Panc1 (cell line): Measurements from ENCODE around the gene SGCE. TPM values are rescaled to one million over a fixed set of nuclear protein-coding genes. Genes with fewer than 3 reads are reported as not detected.

Experiments used
- ATAC-seq: fragments of 200-7000 bp; cut with Tn5 transposase; 2 replicates; pipeline ENCODE4 v1.9.1; 2020; ENCODE audit warnings: mild to moderate bottlenecking, moderate library complexity
- BruUV-seq: library from RNA; stranded (reverse); fragments of 400-500 nt; replicated peaks from 2 replicates; lab custom pipeline; 2021; lab: Mats Ljungman, UMichigan
- CTCF ChIA-PET: fragments of 300-600 bp; sonication (Branson Sonifier 250); formaldehyde crosslinking; loops from one replicate; lab custom pipeline; 2022; ENCODE audit warnings: antibody characterized with exemption; lab: Charles Lee
- POLR2A ChIA-PET: fragments of 300-600 bp; sonication (Branson Sonifier 250); formaldehyde crosslinking; loops from one replicate; lab custom pipeline; 2022; ENCODE audit warnings: antibody characterized with exemption; lab: Charles Lee
- DNase-seq: peaks from one replicate; pipeline ENCODE4 v3.0.0-alpha.2; 2010; ENCODE audit warnings: low read depth, low spot score
- H3K27ac ChIP-seq: 2 replicates; pipeline ENCODE4 v1.5.1; 2011; ENCODE audit warnings: mild to moderate bottlenecking, low read length, inconsistent platforms
- H3K27me3 ChIP-seq: fragments of 200-500 bp; sonication (Bioruptor generic); 2 replicates; pipeline ENCODE4 v1.6.0; 2014; ENCODE audit warnings: low read length, inconsistent platforms; ENCODE audit not compliant: control insufficient read depth, insufficient read depth
- H3K36me3 ChIP-seq: fragments of 200-500 bp; sonication (Bioruptor generic); 2 replicates; pipeline ENCODE4 v1.5.1; 2014; ENCODE audit warnings: inconsistent platforms, mild to moderate bottlenecking, low read length, moderate library complexity; ENCODE audit not compliant: control insufficient read depth, insufficient read depth
- H3K4me1 ChIP-seq: 2 replicates; pipeline ENCODE4 v1.5.1; 2011; ENCODE audit warnings: inconsistent platforms, mild to moderate bottlenecking, low read length, moderate library complexity; ENCODE audit not compliant: control insufficient read depth, insufficient read depth
- H3K4me3 ChIP-seq, 2 experiments: 2 replicates each; pipeline ENCODE4 v1.5.1; 2011 to 2012; ENCODE audit warnings: low read depth in 2 of 2, low read length in 2 of 2, mild to moderate bottlenecking in 2 of 2, inconsistent platforms in 1 of 2, moderate library complexity in 1 of 2
- H3K9me3 ChIP-seq: fragments of 200-500 bp; sonication (Bioruptor generic); 2 replicates; pipeline ENCODE4 v1.5.1; 2014; ENCODE audit warnings: low read depth, mild to moderate bottlenecking, inconsistent platforms, low read length, moderate library complexity; ENCODE audit not compliant: control insufficient read depth, insufficient read depth
- POLR2AphosphoS5 ChIP-seq: IDR thresholded peaks from 2 replicates; pipeline ENCODE4 v1.6.1; 2012; ENCODE audit warnings: mild to moderate bottlenecking, low read depth, low read length, moderate library complexity
- SIN3A ChIP-seq: IDR thresholded peaks from 2 replicates; pipeline ENCODE4 v1.6.1; 2012; ENCODE audit warnings: low read depth, mild to moderate bottlenecking, low read length, moderate library complexity, borderline replicate concordance; ENCODE audit not compliant: insufficient read depth
- TCF7L2 ChIP-seq: IDR thresholded peaks from 2 replicates; pipeline ENCODE4 v1.6.1; 2011; ENCODE audit warnings: mild to moderate bottlenecking, low read depth, low read length, inconsistent platforms
- in situ Hi-C: cut with HindIII; loops from 2 replicates; pipeline ENCODE4 v1.10.0; 2016; ENCODE audit warnings: low sequenced_read_pairs, low pct_unique_long_range_greater_than_20kb
- intact Hi-C: fragments of 100-400 bp; cut with micrococcal nuclease; formaldehyde crosslinking; loops from one replicate; pipeline ENCODE4 v1.10.0; 2022; ENCODE audit not compliant: unreplicated experiment
- total RNA-seq: library from RNA; stranded (reverse); gene quantifications from one replicate; pipeline ENCODE4 v1.2.1, GENCODE V29; 2021; ENCODE audit not compliant: unreplicated experiment
- TF ChIP-seq, protein P1 (sequence below): fragments of 450-650 bp; IDR thresholded peaks from 2 replicates; pipeline ENCODE4 v1.5.1; 2017; ENCODE audit warnings: mild to moderate bottlenecking
- TF ChIP-seq, protein P2 (sequence below), 2 experiments: IDR thresholded peaks; 2 replicates each; pipeline ENCODE4 v1.6.1; 2011 to 2012; ENCODE audit warnings: low read depth in 2 of 2, control low read depth in 1 of 2, low read length in 1 of 2, mild to moderate bottlenecking in 1 of 2, moderate library complexity in 1 of 2; ENCODE audit not compliant: insufficient read depth in 1 of 2

Gene SGCE
- total RNA-seq, 1 experiment from 2014 or later: 32.0 TPM

DNA sequence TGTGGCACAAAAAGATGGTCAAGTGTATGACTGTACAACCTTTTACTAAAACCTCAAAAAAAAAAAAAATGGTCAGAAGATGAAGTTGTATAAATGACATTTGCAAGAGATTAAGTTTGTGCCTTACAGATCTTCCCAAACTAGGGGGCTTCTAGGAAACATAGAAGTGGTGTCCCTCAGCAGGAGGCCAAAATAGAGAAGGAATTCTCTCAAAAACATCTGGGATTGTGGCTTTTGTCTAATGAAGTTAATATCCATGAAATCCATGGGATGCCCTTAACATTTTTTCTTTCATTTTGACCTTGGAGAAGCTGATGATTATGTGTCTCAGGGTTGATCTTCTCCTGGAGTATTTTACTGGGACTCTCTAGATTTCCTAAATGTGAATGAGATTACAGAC is 84.1 kb downstream of the SGCE start:
- Histone ChIP-seq H3K27ac (no peak overlapping the region), H3K4me1 (no peaks in the 10 kb centered on the region), H3K9me3 (no peaks in the 10 kb centered on the region), H3K4me3 (no peak overlapping the region), H3K36me3 (no peaks in the 10 kb centered on the region), H3K27me3 (no peaks in the 10 kb centered on the region)
- ChIA-PET CTCF (no interaction called here), POLR2A (no interaction called here)
- no peak for TF ChIP-seq TCF7L2
- TF ChIP-seq, protein P1, sequence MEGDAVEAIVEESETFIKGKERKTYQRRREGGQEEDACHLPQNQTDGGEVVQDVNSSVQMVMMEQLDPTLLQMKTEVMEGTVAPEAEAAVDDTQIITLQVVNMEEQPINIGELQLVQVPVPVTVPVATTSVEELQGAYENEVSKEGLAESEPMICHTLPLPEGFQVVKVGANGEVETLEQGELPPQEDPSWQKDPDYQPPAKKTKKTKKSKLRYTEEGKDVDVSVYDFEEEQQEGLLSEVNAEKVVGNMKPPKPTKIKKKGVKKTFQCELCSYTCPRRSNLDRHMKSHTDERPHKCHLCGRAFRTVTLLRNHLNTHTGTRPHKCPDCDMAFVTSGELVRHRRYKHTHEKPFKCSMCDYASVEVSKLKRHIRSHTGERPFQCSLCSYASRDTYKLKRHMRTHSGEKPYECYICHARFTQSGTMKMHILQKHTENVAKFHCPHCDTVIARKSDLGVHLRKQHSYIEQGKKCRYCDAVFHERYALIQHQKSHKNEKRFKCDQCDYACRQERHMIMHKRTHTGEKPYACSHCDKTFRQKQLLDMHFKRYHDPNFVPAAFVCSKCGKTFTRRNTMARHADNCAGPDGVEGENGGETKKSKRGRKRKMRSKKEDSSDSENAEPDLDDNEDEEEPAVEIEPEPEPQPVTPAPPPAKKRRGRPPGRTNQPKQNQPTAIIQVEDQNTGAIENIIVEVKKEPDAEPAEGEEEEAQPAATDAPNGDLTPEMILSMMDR: no peak
- TF ChIP-seq, protein P2, sequence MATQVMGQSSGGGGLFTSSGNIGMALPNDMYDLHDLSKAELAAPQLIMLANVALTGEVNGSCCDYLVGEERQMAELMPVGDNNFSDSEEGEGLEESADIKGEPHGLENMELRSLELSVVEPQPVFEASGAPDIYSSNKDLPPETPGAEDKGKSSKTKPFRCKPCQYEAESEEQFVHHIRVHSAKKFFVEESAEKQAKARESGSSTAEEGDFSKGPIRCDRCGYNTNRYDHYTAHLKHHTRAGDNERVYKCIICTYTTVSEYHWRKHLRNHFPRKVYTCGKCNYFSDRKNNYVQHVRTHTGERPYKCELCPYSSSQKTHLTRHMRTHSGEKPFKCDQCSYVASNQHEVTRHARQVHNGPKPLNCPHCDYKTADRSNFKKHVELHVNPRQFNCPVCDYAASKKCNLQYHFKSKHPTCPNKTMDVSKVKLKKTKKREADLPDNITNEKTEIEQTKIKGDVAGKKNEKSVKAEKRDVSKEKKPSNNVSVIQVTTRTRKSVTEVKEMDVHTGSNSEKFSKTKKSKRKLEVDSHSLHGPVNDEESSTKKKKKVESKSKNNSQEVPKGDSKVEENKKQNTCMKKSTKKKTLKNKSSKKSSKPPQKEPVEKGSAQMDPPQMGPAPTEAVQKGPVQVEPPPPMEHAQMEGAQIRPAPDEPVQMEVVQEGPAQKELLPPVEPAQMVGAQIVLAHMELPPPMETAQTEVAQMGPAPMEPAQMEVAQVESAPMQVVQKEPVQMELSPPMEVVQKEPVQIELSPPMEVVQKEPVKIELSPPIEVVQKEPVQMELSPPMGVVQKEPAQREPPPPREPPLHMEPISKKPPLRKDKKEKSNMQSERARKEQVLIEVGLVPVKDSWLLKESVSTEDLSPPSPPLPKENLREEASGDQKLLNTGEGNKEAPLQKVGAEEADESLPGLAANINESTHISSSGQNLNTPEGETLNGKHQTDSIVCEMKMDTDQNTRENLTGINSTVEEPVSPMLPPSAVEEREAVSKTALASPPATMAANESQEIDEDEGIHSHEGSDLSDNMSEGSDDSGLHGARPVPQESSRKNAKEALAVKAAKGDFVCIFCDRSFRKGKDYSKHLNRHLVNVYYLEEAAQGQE (IDR thresholded peaks at IDR 0.05; ENCODE audit: insufficient read depth in 1 of 2, low read depth in 2 of 2, low read length in 1 of 2): no peak
- TF ChIP-seq POLR2AphosphoS5: no peak
- TF ChIP-seq SIN3A: no peak
- in situ Hi-C loops: no loop called here
- intact Hi-C loops: no loop called here
- DNase-seq (no peak), ATAC-seq (no peak)
- BruUV-seq: no TSS peak

DNA sequence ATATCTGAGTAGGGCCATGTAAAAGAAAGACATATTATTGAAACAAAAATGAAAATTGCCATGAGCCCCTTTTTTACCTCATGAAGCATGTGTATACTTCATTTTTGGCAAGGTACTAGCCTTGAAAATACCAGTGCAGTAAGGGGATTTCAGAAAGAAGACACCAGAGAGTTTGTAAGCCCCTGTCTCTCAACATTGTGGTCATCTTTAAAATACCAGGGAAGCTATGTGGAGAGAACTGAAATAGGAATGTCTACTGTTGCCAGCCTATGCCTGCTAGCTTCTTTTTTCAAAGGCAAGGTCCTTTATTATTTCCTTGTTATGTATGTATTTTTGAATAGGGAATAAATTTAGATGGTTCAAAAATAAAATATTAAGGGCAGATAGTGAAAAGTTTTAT is 88.5 kb downstream of the SGCE start:
- Histone ChIP-seq H3K4me3 (no peak overlapping the region), H3K27me3 (no peaks in the 10 kb centered on the region), H3K27ac (no peak overlapping the region), H3K9me3 (no peaks in the 10 kb centered on the region), H3K36me3 (no peaks in the 10 kb centered on the region), H3K4me1 (no peaks in the 10 kb centered on the region)
- in situ Hi-C loops: no loop called here
- no TSS peak for BruUV-seq
- DNase-seq (no peak), ATAC-seq (no peak)
- CTCF ChIA-PET: no interaction called here
- intact Hi-C loops: no loop called here
- POLR2A ChIA-PET: no interaction called here
- TF ChIP-seq TCF7L2 (no peak), POLR2AphosphoS5 (no peak), SIN3A (no peak)
- TF ChIP-seq, protein P1: no peak
- TF ChIP-seq, protein P2 (IDR thresholded peaks at IDR 0.05; ENCODE audit: insufficient read depth in 1 of 2, low read depth in 2 of 2, low read length in 1 of 2): no peak
